HG03457 (cell line): Measurements from ENCODE around the gene SETD3.

ENCODE experiments used
- ATAC-seq: cut with Tn5 transposase; IDR thresholded peaks from one replicate; pipeline ENCODE4 v1.9.1; 2021; ENCODE audit warnings: moderate number of reproducible peaks; ENCODE audit not compliant: unreplicated experiment

SETD3 gene

GRCh38 chr14:99401211-99401610 lies 79.4 kb downstream of the SETD3 start:
- ATAC-seq: no peak

- ATAC-seq: no peak
Observed at GRCh38 chr14:99397698-99398097, 83.0 kb downstream of the SETD3 start.

GRCh38 chr14:99395909-99396530 lies 84.6 kb downstream of the SETD3 start:
- no peak for ATAC-seq

DNA sequence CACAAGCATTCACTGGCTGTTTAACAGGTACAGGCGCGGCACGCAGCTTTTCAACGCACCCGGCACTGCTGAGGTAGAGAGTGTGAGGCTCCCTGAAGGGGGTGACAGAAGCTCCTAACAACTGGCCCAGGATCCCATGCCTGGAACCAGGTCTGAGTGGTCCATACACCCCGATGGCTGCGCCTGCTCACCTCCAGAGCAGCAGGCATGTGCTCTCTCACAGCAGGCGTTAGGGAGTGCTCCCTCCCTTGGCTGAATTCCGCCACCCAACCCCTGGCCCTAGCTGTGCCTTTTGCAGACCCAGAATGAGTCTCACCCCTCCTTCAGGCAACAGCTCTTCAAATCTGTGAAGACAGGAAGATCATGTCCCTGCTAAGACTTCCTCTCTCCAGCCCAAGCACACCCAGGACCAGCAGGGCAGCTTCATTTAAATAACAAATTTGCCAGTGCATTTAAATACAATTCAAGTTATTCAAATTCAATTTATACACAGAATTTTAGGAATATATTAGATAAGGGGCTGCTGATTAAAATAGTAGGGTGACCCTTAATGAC lies 86.0 kb downstream of the SETD3 start:
- ATAC-seq: no peak

DNA sequence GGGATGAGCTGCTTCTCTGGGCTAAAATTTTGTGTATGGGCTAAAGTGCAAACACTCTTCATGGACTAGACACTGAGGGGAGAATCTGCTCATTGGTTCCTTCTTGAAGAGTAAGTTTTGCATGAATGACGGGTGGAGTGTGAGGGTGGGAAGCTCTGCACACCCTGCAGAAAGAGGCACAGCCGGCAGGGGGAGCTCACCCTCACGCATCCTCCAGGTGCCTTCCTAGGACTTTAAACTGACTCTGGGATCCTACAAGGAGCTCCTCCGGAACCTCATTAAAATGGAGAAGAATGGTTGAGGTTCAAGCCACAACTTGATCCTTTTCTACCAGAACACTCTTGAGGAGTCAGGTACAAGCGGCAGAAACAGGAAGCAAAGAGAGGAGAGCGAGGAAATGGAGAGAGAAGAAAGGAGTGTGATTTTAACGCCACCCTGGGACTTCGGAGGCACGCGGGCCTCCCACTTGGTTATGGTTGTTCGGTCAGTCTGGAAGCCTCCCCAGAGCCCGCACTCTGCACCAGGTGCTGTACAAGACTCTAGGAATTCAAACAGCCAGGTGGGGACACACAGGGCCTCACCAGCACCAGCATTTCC lies 87.5 kb downstream of the SETD3 start:
- no peak for ATAC-seq

GRCh38 chr14:99391671-99392070 lies 89.0 kb downstream of the SETD3 start:
- ATAC-seq: no peak

GRCh38 chr14:99389174-99389826 lies 91.4 kb downstream of the SETD3 start:
- ATAC-seq: no peak

- ATAC-seq: no peak
Observed at GRCh38 chr14:99388286-99388685, 92.4 kb downstream of the SETD3 start.

GRCh38 chr14:99387880-99388279 lies 92.8 kb downstream of the SETD3 start:
- ATAC-seq: no peak

DNA sequence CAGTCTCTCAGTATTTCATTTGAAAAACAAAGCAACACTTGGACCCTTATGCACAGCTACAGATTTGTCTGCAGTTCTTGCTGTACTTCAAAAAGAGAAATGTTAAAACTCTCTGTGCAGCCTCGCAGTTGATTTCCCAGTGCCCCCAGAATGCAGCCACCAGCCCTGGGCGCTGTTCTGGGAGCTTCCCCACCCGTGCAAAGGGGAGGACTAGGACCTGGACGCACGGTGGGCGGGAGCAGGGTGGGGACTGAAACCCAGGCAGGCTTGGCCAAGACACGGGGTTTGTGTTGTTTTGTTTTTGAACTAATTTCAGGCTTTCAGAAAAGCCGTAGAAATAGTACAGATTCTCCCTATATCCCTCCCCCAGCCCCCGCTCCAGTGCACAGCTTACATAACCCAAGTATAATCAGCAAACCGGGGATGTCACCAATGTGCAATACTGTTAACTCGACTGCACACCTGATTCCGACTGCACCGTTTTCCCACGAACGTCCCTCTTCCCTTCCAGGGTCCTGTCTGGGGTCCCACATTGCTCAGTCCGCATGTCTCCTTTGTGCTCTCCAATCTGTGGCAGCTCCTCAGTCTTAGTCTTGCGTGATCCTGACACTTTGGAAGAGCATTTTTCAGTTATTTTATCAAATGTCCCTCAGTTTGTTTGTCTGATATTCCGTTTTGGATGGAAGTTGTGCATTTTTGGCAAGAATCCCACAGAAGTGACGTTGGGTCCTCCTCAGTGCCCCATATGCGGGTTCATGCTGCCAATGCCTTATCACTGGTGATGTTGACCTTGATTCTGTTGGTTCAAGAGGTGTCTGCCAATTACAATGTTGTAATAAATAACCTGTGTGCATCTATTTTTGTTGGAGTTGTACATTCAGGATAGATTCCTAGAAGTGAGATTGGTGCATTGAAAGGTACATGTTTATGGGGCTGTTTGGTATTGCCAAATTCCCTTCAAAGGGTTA lies 95.9 kb downstream of the SETD3 start:
- no peak for ATAC-seq

DNA sequence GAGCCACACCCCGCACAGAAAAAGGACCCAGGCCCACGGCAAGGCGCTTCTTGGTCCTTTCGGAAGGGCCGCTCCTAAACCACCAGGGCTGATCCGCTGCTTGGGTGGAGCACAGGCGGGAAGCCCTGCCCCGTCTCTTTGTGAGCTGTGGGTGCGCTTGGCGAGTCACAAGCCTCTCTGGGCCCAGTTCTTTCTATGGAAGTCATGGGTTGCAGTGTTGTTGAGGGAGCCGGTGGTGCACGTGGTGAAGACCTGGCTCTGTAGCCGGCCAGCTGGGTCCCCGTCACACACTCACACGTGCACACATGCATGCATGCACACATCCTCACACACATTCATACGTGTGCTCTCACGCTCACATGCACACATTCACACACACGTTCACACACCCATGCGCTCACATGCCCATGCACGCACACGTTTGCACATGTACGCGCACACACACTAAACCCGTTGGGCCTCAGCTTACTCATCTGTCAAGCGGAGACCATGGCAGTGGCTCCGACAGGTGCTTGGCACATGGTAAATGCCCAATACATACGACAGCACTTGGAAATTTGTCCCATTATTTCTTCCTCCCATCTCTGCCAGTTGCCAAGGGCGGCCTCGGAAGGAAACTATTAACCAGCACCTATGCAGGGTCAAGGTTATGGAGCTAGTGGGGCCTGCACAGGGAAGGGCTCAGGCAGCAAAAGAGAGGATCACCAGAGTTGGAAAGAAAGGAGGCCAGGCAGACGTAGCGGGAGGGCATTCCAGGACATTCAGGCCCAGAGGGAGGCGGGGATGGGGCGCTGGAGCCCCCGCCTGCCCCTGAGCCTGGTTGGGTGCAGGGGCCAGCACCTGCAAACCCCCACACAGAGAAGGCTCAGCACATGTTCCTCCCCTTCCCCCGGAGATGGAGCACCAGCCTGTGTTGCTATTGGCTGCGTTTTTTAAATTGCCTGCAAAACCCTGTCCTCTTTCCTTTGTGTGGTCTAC lies 96.9 kb downstream of the SETD3 start:
- ATAC-seq: no peak

- ATAC-seq: no peak
Observed at GRCh38 chr14:99382781-99383471, 97.7 kb downstream of the SETD3 start.

DNA sequence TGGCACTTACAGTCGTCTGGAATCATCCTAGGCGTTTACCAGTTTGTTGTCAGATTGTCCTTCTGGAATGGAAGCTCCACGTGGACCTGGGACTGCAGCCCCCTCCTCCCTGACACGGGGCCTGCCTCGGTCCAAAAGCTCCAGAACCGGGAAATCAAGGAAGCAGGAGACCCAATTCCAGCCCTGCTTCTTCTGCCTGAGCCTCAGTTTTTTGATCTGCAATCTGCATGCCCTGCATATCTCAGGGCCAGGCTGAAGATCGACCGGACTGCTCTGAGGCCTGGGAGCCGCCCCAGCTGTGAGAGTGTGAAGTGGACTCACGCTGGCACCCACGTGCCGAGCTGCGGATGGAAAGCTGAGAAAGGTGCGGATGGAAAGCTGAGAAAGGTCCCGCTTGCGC lies 98.6 kb downstream of the SETD3 start:
- no peak for ATAC-seq

DNA sequence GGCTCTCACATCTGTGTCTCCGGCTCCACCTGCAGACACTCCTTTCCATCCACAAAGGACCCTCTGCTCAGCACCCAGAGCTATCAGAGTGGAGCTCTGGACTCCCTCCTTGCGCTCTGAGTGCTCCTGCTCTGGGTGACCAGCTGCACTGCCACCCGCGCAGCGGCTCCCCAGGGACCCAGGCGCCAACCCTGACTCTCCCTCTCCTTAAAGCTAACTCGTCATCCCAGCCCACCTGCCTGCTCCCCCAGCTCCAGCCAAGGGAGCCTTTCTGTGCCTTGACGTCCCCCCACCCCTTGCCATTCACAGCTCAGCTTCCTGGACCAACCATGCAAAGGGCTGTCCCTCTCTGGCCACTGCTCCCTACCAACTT lies 99.0 kb downstream of the SETD3 start:
- ATAC-seq: no peak

- no peak for ATAC-seq
Observed at GRCh38 chr14:99380991-99381687, 99.5 kb downstream of the SETD3 start.

- no peak for ATAC-seq
Observed at GRCh38 chr14:99380402-99380801, 100.3 kb downstream of the SETD3 start.

DNA sequence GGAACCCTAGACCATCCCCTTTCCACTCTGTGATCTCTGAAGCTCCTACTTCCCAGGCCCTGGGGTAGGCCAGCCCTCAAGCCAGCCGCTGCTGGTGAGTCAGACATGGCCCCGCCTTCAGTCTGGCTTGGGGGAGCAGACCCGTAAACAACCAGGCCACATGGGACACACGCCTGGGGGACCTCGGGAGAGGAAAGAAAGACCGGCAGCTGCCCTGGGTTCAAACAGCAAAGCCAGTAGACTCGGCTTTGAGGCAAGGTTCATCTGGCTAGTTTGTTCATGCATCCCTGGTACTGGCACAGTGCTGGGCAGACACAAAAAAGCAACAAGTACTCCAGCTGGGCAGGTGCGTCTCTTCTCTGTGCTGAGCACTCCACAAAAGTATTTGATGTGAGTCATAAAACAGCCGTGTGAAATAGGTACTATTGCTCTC lies 101.9 kb downstream of the SETD3 start:
- ATAC-seq: no peak

DNA sequence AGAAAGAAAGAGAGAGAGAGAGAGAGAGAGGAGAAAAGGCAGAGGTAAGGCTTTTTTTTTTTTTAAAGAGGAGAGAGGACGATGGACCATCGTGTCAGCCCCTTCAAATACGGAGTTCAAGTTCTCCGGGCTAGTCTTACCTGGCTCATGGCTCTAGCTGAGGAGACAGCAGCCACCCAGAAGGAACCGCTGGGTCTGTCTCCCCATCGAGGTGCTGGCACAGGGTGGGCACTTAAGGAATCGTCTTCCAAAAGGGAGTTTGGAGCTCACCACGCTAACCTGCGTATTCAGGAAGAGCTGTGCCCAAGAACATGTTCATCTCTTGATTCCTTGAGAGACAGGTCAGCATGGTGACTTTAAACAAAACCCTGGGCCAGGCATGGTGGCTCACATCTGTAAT lies 102.7 kb downstream of the SETD3 start:
- no peak for ATAC-seq

- no peak for ATAC-seq
Observed at GRCh38 chr14:99374964-99375363, 105.7 kb downstream of the SETD3 start.
